ENCODE results near the gene PRAME.

GRCh38 chr22:22533417-22533816, 25.6 kb downstream of the PRAME start:
- TF ChIP-seq ZFP30 (CRISPR knock-in tag; IDR thresholded peaks at IDR 0.05) = no peak
- TF ChIP-seq ARNTL (CRISPR knock-in tag; IDR thresholded peaks at IDR 0.05; ENCODE audit: borderline replicate concordance, low read depth) = no peak
- TF ChIP-seq OSR1 (CRISPR knock-in tag; IDR thresholded peaks at IDR 0.05) = no peak
- TF ChIP-seq ZNF8 (CRISPR knock-in tag; IDR thresholded peaks at IDR 0.05) = no peak
- TF ChIP-seq, protein P1, sequence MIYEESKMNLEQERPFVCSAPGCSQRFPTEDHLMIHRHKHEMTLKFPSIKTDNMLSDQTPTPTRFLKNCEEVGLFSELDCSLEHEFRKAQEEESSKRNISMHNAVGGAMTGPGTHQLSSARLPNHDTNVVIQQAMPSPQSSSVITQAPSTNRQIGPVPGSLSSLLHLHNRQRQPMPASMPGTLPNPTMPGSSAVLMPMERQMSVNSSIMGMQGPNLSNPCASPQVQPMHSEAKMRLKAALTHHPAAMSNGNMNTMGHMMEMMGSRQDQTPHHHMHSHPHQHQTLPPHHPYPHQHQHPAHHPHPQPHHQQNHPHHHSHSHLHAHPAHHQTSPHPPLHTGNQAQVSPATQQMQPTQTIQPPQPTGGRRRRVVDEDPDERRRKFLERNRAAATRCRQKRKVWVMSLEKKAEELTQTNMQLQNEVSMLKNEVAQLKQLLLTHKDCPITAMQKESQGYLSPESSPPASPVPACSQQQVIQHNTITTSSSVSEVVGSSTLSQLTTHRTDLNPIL (CRISPR knock-in tag; IDR thresholded peaks at IDR 0.05; ENCODE audit: low read depth) = no peak
- TF ChIP-seq, protein P2, sequence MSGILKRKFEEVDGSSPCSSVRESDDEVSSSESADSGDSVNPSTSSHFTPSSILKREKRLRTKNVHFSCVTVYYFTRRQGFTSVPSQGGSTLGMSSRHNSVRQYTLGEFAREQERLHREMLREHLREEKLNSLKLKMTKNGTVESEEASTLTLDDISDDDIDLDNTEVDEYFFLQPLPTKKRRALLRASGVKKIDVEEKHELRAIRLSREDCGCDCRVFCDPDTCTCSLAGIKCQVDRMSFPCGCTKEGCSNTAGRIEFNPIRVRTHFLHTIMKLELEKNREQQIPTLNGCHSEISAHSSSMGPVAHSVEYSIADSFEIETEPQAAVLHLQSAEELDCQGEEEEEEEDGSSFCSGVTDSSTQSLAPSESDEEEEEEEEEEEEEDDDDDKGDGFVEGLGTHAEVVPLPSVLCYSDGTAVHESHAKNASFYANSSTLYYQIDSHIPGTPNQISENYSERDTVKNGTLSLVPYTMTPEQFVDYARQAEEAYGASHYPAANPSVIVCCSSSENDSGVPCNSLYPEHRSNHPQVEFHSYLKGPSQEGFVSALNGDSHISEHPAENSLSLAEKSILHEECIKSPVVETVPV (CRISPR knock-in tag; IDR thresholded peaks at IDR 0.05) = no peak
- TF ChIP-seq, protein P3, sequence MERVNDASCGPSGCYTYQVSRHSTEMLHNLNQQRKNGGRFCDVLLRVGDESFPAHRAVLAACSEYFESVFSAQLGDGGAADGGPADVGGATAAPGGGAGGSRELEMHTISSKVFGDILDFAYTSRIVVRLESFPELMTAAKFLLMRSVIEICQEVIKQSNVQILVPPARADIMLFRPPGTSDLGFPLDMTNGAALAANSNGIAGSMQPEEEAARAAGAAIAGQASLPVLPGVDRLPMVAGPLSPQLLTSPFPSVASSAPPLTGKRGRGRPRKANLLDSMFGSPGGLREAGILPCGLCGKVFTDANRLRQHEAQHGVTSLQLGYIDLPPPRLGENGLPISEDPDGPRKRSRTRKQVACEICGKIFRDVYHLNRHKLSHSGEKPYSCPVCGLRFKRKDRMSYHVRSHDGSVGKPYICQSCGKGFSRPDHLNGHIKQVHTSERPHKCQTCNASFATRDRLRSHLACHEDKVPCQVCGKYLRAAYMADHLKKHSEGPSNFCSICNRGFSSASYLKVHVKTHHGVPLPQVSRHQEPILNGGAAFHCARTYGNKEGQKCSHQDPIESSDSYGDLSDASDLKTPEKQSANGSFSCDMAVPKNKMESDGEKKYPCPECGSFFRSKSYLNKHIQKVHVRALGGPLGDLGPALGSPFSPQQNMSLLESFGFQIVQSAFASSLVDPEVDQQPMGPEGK (CRISPR knock-in tag; IDR thresholded peaks at IDR 0.05; ENCODE audit: borderline replicate concordance) = no peak
- TF ChIP-seq RARB (CRISPR knock-in tag; IDR thresholded peaks at IDR 0.05) = no peak
- TF ChIP-seq ZFP3 (CRISPR knock-in tag; IDR thresholded peaks at IDR 0.05) = no peak
- TF ChIP-seq SNAI2 (CRISPR knock-in tag; IDR thresholded peaks at IDR 0.05) = no peak
- TF ChIP-seq, protein P4, sequence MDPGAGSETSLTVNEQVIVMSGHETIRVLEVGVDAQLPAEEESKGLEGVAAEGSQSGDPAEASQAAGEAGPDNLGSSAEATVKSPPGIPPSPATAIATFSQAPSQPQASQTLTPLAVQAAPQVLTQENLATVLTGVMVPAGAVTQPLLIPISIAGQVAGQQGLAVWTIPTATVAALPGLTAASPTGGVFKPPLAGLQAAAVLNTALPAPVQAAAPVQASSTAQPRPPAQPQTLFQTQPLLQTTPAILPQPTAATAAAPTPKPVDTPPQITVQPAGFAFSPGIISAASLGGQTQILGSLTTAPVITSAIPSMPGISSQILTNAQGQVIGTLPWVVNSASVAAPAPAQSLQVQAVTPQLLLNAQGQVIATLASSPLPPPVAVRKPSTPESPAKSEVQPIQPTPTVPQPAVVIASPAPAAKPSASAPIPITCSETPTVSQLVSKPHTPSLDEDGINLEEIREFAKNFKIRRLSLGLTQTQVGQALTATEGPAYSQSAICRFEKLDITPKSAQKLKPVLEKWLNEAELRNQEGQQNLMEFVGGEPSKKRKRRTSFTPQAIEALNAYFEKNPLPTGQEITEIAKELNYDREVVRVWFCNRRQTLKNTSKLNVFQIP (CRISPR knock-in tag; IDR thresholded peaks at IDR 0.05; ENCODE audit: borderline replicate concordance, low read depth) = no peak
